Measurements from ENCODE around the gene GAS6. TPM values are rescaled to one million over a fixed set of nuclear protein-coding genes. Genes with fewer than 3 reads are reported as not detected.

The GAS6 gene
- total and polyA plus RNA-seq, 12 donors, result 7.1 to 109 (median 82.9) TPM

DNA sequence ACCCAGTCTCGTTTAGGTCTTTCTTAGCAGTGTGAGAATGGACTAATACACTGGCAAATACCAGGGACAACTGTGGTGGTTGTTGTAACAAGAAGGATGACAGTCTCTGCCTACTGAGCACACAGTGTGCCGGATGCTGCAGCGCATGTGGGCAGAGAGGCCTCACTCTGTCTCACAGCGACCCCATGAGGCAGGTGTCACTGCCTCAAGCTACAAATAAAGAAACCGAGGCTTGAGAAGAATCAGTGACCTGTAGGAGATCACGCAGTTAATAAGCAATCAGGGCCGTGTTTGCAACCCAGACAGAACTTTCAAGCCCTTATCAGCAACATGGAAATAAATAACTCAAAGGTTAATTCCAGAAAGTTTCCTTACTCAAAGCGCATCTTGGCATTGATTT lies 40.5 kb upstream of the GAS6 start:
- no peaks in the 10 kb centered on the region for H3K4me1 ChIP-seq (replicated peaks in 1 of 2)
- no peak overlapping the region for H3K27ac ChIP-seq
- DNase-seq, result peak in 5 of 7 donors; percentile 37 to 70 (median 46)

DNA sequence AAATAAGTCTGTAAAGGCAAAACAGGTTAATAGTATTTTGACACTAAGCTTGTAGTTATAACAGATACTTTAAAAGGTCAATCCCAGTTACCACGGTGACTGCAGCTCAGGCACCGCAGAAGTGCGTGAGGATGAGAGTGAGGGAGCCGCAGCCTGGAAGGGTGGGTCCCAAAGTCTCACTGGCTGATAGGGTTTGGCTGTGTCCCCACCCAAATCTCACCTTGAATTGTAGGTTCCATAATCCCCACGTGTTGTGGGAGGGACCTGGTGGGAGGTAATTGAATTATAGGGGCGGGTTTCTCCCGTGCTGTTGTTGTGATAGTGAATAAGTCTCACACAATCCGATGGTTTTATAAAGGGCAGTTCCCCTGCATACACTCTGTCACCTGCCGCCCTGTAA lies 40.0 kb upstream of the GAS6 start:
- H3K27ac ChIP-seq, result no peak overlapping the region
- 80 to 86% (median 82%) methylated on average over 9 of the region's 9 CpGs for WGBS, 4 donors
- no peaks in the 10 kb centered on the region for H3K4me1 ChIP-seq (replicated peaks in 1 of 2)
- H3K4me3 ChIP-seq, result no peak overlapping the region
- DNase-seq, result peak in 1 of 7 donors; percentile 14
- no peaks in the 10 kb centered on the region for H3K9me3 ChIP-seq (replicated peaks in 1 of 3)
- no peak for TF ChIP-seq POLR2A (IDR thresholded peaks at IDR 0.05)
- TF ChIP-seq, protein P1, sequence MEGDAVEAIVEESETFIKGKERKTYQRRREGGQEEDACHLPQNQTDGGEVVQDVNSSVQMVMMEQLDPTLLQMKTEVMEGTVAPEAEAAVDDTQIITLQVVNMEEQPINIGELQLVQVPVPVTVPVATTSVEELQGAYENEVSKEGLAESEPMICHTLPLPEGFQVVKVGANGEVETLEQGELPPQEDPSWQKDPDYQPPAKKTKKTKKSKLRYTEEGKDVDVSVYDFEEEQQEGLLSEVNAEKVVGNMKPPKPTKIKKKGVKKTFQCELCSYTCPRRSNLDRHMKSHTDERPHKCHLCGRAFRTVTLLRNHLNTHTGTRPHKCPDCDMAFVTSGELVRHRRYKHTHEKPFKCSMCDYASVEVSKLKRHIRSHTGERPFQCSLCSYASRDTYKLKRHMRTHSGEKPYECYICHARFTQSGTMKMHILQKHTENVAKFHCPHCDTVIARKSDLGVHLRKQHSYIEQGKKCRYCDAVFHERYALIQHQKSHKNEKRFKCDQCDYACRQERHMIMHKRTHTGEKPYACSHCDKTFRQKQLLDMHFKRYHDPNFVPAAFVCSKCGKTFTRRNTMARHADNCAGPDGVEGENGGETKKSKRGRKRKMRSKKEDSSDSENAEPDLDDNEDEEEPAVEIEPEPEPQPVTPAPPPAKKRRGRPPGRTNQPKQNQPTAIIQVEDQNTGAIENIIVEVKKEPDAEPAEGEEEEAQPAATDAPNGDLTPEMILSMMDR (IDR thresholded peaks at IDR 0.05), result no peak
- H3K27me3 ChIP-seq, result peaks cover 5% of the 10 kb centered on the region
- no peaks in the 10 kb centered on the region for H3K36me3 ChIP-seq (replicated peaks in 1 of 2)
- intact Hi-C loops (cut with DNase I), result no loop called here

More for the DNA sequence above, 40.5 kb upstream of the GAS6 start:
- no peak overlapping the region for H3K4me3 ChIP-seq
- H3K9me3 ChIP-seq (replicated peaks in 1 of 3), result no peaks in the 10 kb centered on the region
- H3K27me3 ChIP-seq, result peaks cover 5% of the 10 kb centered on the region
- TF ChIP-seq, protein P1 (IDR thresholded peaks at IDR 0.05), result peak; percentile 11 to 62 (median 53)
- no peak for TF ChIP-seq POLR2A (IDR thresholded peaks at IDR 0.05)
- H3K36me3 ChIP-seq (replicated peaks in 1 of 2), result no peaks in the 10 kb centered on the region
- 47 to 63% (median 56%) methylated on average over 8 of the region's 8 CpGs for WGBS, 4 donors
- intact Hi-C loops (cut with DNase I), result no loop called here

DNA sequence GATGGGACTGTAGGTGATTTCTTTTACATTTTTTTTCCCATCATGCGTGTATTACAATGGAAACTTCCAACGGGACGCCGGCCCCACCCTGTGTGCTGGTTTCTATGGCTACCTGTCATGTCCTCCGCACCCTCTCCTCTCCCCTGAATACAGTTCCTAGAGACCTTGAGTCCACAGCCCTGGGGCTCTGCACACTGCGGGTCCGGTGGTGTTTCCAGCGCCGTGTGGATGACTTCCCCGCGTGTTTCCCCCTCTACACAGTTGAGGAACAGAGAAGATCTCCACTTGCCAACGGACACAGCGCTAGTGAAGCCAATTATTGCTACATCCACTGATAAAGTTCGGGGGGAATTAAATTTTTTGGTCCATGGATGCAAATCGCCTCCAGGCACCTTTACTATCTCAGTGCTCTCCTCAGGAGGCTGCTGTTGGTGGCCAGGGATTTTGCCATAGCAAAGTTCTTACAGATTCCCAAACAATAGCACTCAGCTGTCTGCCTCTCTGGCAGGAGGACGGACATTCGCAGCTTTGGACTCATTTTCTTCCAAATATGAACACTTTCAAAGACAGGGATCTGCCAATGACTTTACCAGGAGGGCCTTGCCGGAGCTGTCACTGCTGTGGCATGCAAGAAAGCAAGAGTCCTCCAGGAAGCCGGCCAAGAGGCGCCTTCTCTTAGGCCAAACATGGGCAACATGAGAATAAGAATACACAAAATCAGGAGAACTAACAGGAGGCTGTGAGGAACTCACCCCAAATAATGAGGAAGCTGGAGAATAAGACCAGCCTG lies 39.3 kb upstream of the GAS6 start:
- intact Hi-C loops (cut with DNase I), result no loop called here
- Histone ChIP-seq H3K36me3 (replicated peaks in 1 of 2) (no peaks in the 10 kb centered on the region), H3K27me3 (peaks cover 5% of the 10 kb centered on the region), H3K9me3 (replicated peaks in 1 of 3) (no peaks in the 10 kb centered on the region), H3K4me3 (no peak overlapping the region), H3K27ac (no peak overlapping the region), H3K4me1 (replicated peaks in 1 of 2) (no peaks in the 10 kb centered on the region)
- 78 to 91% (median 89%) methylated on average over 20 of the region's 20 CpGs for WGBS, 4 donors
- peak in 1 of 7 donors; percentile 18 for DNase-seq
- TF ChIP-seq POLR2A (IDR thresholded peaks at IDR 0.05), result no peak
- TF ChIP-seq, protein P1 (IDR thresholded peaks at IDR 0.05), result no peak

DNA sequence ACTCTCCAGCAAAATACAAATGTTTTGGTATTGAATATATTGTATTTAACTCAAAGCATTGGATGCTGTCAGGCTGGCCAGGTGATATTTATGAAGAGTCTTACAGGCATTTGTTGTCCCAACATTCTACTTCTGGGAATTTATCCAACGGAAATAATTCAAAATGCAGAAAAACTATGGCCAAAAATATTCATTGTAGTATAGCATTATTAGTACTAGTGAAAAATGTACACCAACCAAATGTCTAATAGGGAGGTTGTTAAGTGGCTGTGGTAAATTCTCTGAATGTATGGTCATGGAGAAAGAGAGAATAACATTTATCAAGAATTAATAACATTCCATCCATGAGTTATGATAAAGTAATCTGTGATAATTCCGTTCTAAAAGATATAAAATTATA lies 38.6 kb upstream of the GAS6 start:
- intact Hi-C loops (cut with DNase I), result no loop called here
- no peaks in the 10 kb centered on the region for H3K36me3 ChIP-seq (replicated peaks in 1 of 2)
- no peak overlapping the region for H3K4me3 ChIP-seq
- no peak for DNase-seq
- 66 to 76% (median 71%) methylated on average over 2 of the region's 2 CpGs for WGBS, 4 donors
- H3K9me3 ChIP-seq (replicated peaks in 1 of 3), result no peaks in the 10 kb centered on the region
- no peak overlapping the region for H3K27ac ChIP-seq
- TF ChIP-seq, protein P1 (IDR thresholded peaks at IDR 0.05), result no peak
- no peak for TF ChIP-seq POLR2A (IDR thresholded peaks at IDR 0.05)
- peaks cover 5% of the 10 kb centered on the region for H3K27me3 ChIP-seq
- H3K4me1 ChIP-seq (replicated peaks in 1 of 2), result no peaks in the 10 kb centered on the region

Measured in adrenal gland (tissue), 12 donors.